ENCODE measurements around the gene IGSF9B. TPM values are rescaled to one million over a fixed set of nuclear protein-coding genes. Genes with fewer than 3 reads are reported as not detected.

IGSF9B gene
- total RNA-seq, 1 experiment from 2014 or later, result 10.1 TPM

DNA sequence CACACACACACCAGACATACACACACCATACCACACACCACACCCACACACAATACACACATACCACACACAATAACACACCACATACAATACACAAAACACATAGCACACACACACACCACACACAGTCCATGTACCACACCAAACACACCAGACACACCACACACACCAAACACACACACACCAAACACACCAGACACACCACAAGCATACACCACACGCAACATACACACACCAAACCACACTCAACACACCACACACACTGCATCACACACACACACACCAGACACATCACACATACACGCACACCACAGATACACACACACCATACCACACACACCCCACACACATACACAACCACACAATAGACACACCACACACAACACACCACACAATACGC lies 54.8 kb downstream of the IGSF9B start:
- Histone ChIP-seq H3K9me3 (ENCODE audit: low read depth, low read length, poor library complexity, severe bottlenecking) (no peaks in the 10 kb centered on the region), H3K4me3 (ENCODE audit: low read depth, low read length, poor library complexity, severe bottlenecking) (no peak overlapping the region), H3K27me3 (replicated peaks; ENCODE audit: insufficient read depth, low read depth, low read length, poor library complexity) (no peaks in the 10 kb centered on the region), H3K36me3 (ENCODE audit: insufficient read depth, low read length, poor library complexity, severe bottlenecking) (no peaks in the 10 kb centered on the region), H3K27ac (ENCODE audit: low read depth, low read length, poor library complexity, severe bottlenecking) (no peak overlapping the region), H3K4me1 (ENCODE audit: insufficient read depth, low read length, poor library complexity, severe bottlenecking) (no peaks in the 10 kb centered on the region)
- intact Hi-C loops (cut with micrococcal nuclease; ENCODE audit: unreplicated experiment), result no loop called here
- ChIA-PET POLR2A (ENCODE audit: low non-redundant PET) (no interaction called here), CTCF (no interaction called here)
- no peak for DNase-seq (ENCODE audit: low spot score)
- no TSS peak for BruUV-seq (replicated peaks)
- TF ChIP-seq, protein P1, sequence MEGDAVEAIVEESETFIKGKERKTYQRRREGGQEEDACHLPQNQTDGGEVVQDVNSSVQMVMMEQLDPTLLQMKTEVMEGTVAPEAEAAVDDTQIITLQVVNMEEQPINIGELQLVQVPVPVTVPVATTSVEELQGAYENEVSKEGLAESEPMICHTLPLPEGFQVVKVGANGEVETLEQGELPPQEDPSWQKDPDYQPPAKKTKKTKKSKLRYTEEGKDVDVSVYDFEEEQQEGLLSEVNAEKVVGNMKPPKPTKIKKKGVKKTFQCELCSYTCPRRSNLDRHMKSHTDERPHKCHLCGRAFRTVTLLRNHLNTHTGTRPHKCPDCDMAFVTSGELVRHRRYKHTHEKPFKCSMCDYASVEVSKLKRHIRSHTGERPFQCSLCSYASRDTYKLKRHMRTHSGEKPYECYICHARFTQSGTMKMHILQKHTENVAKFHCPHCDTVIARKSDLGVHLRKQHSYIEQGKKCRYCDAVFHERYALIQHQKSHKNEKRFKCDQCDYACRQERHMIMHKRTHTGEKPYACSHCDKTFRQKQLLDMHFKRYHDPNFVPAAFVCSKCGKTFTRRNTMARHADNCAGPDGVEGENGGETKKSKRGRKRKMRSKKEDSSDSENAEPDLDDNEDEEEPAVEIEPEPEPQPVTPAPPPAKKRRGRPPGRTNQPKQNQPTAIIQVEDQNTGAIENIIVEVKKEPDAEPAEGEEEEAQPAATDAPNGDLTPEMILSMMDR (conservative IDR thresholded peaks at IDR 0.05; ENCODE audit: low read depth, low read length), result no peak
- TF ChIP-seq EZH2 (IDR thresholded peaks at IDR 0.05; ENCODE audit: borderline replicate concordance, low read depth, low read length, poor library complexity, severe bottlenecking), result no peak

DNA sequence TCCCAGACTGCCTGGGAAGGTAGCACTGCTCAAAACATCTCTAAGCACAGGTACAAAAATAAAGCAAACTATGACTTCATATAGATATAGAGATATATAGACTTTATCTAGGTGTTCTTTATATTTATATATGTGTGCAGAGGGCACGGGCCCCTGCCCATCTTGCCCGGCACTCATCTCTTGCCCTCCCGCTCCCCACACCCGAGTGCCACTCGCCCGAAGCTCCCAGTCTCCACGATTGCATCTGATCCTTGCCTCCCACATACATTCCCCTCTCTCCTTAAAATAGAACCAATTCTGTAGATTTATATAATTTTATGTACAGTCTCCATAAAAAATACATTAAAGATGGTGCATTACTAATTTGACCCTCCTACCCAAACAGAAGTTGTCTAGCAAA lies 55.5 kb downstream of the IGSF9B start:
- no peak for DNase-seq (ENCODE audit: low spot score)
- ChIA-PET POLR2A (ENCODE audit: low non-redundant PET) (no interaction called here), CTCF (no interaction called here)
- Histone ChIP-seq H3K9me3 (ENCODE audit: low read depth, low read length, poor library complexity, severe bottlenecking) (no peaks in the 10 kb centered on the region), H3K4me3 (ENCODE audit: low read depth, low read length, poor library complexity, severe bottlenecking) (no peak overlapping the region), H3K27ac (ENCODE audit: low read depth, low read length, poor library complexity, severe bottlenecking) (no peak overlapping the region), H3K27me3 (replicated peaks; ENCODE audit: insufficient read depth, low read depth, low read length, poor library complexity) (no peaks in the 10 kb centered on the region), H3K4me1 (ENCODE audit: insufficient read depth, low read length, poor library complexity, severe bottlenecking) (no peaks in the 10 kb centered on the region), H3K36me3 (ENCODE audit: insufficient read depth, low read length, poor library complexity, severe bottlenecking) (no peaks in the 10 kb centered on the region)
- TF ChIP-seq, protein P1 (conservative IDR thresholded peaks at IDR 0.05; ENCODE audit: low read depth, low read length), result no peak
- no peak for TF ChIP-seq EZH2 (IDR thresholded peaks at IDR 0.05; ENCODE audit: borderline replicate concordance, low read depth, low read length, poor library complexity, severe bottlenecking)
- BruUV-seq (replicated peaks), result no TSS peak
- intact Hi-C loops (cut with micrococcal nuclease; ENCODE audit: unreplicated experiment), result no loop called here

DNA sequence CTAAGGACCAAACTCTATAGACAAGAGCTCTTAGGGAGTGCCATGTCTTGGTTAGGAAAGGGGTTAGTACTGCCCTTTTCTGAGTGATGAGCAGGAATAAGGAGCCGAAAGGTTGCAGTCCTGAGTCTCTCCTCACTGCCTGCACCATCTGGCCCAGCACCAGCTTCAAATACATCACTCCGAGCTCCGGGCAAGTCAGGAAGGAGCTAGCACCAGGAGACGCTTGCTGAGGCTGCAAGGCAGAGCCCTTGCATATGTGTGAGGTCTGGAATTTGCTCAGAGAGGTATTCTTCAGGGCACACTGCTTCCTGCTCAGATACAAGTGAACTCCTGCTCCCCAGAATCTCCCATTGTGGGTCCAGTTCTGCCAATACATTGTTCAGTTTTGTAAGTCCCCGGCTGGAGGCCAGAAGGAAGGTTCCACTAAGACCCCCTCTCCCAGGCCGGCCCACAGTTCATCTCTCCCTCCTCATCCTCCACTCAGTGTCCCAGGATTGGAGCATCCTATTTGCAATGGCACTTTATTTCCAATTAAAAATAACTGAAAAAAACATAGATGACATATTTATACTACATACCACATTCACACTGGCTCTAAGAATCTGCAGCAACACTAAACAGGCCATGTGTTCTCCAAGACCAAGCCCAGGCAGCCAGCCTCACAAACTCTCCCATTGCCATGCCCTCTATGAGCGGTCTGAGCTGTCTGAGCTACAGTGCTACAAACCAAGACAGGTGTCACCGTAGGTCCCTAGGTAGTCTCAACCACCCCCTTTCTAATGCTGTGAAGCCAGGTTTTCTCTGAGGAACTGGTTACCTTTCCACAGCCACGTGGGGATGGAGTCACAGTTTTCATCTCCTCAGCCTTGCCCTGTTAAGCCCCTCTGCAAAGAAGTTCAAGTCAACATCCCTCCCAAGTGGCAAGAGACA lies 56.3 kb downstream of the IGSF9B start:
- Histone ChIP-seq H3K36me3 (ENCODE audit: insufficient read depth, low read length, poor library complexity, severe bottlenecking) (no peaks in the 10 kb centered on the region), H3K27me3 (replicated peaks; ENCODE audit: insufficient read depth, low read depth, low read length, poor library complexity) (no peaks in the 10 kb centered on the region), H3K27ac (ENCODE audit: low read depth, low read length, poor library complexity, severe bottlenecking) (no peak overlapping the region), H3K4me1 (ENCODE audit: insufficient read depth, low read length, poor library complexity, severe bottlenecking) (no peaks in the 10 kb centered on the region), H3K9me3 (ENCODE audit: low read depth, low read length, poor library complexity, severe bottlenecking) (no peaks in the 10 kb centered on the region), H3K4me3 (ENCODE audit: low read depth, low read length, poor library complexity, severe bottlenecking) (no peak overlapping the region)
- TF ChIP-seq, protein P1 (conservative IDR thresholded peaks at IDR 0.05; ENCODE audit: low read depth, low read length), result no peak
- TF ChIP-seq EZH2 (IDR thresholded peaks at IDR 0.05; ENCODE audit: borderline replicate concordance, low read depth, low read length, poor library complexity, severe bottlenecking), result no peak
- BruUV-seq (replicated peaks), result no TSS peak
- ChIA-PET CTCF (no interaction called here), POLR2A (ENCODE audit: low non-redundant PET) (no interaction called here)
- no peak for DNase-seq (ENCODE audit: low spot score)
- intact Hi-C loops (cut with micrococcal nuclease; ENCODE audit: unreplicated experiment), result no loop called here
